ENCODE data around the gene TTLL4.

DNA sequence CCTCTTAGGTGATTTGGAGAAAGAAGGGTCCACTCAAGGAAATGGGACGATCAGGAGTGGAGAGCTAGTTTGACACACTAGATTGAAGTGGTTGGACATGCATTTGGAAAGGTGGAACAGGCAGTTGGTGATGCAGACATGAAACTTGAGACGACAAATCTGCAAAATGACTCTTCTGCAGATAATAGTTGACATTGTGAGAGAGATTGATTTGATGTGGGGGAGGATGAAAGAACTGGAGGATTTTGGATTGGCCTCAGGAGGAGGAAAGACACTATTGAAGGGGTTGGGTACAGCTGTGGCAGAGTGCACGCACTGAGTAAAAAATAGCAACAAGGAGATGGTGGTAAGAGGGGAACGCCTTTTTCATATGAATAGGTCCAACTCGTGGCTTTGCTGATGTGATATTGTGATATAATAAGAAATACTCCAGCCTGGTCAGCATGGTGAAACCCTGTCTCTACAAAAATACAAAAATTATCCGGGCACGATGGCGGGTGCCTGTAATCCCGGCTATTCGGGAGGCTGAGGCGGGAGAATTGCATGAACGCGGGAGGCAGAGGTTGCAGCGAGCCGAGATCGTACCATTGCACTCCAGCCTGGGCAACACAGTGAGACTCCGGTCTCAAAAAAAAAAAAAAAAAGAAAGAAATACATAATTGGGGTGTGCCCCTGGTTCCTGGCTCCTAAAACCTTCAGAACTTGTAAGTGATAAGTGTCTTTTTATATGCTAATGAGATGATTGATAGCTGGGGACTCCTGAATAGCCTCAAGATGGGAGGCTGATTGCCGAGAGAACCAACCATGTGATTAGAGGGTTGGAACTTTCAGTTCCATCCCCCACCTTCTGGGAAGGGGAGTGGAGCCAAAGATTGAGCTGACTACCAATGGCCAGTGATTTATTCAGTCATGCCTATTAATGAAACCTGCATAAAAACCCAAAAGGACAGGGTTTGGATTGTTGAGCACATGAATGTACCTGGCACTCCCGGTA lies 9.7 kb downstream of the TTLL4 start:
- TF ChIP-seq CTCF (conservative IDR thresholded peaks at IDR 0.05) = no peak
- TF ChIP-seq EZH2 (IDR thresholded peaks at IDR 0.05; ENCODE audit: low read depth) = no peak
